ENCODE results near the gene PLPP1. TPM values are rescaled to one million over a fixed set of nuclear protein-coding genes. Genes with fewer than 3 reads are reported as not detected.

Gene PLPP1
- total RNA-seq, 2 experiments from 2014 or later = 2.9 to 3.0 TPM

GRCh38 chr5:55406292-55406691 lies 128.5 kb downstream of the PLPP1 start:
- H3K9me3 Mint-ChIP-seq = no peaks in the 10 kb centered on the region
- intact Hi-C loops (cut with DNase I, micrococcal nuclease) = loop anchor here in 1 of 2 experiments (2.0 kb wide), 1 partner anchor 285 kb away; no protein-coding TSS in a partner anchor
- H3K9me3 ChIP-seq (ENCODE audit: control insufficient read depth in 1 of 2, insufficient read depth in 1 of 2, low read length in 2 of 2) = no peaks in the 10 kb centered on the region
- H3K4me3 ChIP-seq (ENCODE audit: low read length) = no peak overlapping the region
- H3K4me3 Mint-ChIP-seq = no peak overlapping the region
- peaks cover 84% of the 10 kb centered on the region for H3K36me3 Mint-ChIP-seq (ENCODE audit: low read depth)
- DNase-seq = no peak
- ChIA-PET POLR2A (no interaction called here), CTCF (interaction anchor here (0.6 kb wide), 1 partner anchor 100 kb away, joined by 3 read pairs; no protein-coding TSS in a partner anchor)
- no peak overlapping the region for H3K27ac Mint-ChIP-seq
- no peaks in the 10 kb centered on the region for H3K27me3 ChIP-seq (ENCODE audit: control insufficient read depth in 1 of 2, insufficient read depth in 2 of 2, low read length in 2 of 2)
- H3K4me1 ChIP-seq (ENCODE audit: insufficient read depth, low read length) = no peaks in the 10 kb centered on the region
- no peak for ATAC-seq (ENCODE audit: poor library complexity)
- H3K4me1 Mint-ChIP-seq (ENCODE audit: low read depth) = no peaks in the 10 kb centered on the region
- no peak overlapping the region for H3K27ac ChIP-seq (ENCODE audit: low read depth in 1 of 2, low read length in 2 of 2)
- peaks cover 66% of the 10 kb centered on the region for H3K36me3 ChIP-seq (ENCODE audit: insufficient read depth, low read length)
- TF ChIP-seq CTCF (IDR thresholded peaks at IDR 0.05) = no peak
- no peaks in the 10 kb centered on the region for H3K27me3 Mint-ChIP-seq

DNA sequence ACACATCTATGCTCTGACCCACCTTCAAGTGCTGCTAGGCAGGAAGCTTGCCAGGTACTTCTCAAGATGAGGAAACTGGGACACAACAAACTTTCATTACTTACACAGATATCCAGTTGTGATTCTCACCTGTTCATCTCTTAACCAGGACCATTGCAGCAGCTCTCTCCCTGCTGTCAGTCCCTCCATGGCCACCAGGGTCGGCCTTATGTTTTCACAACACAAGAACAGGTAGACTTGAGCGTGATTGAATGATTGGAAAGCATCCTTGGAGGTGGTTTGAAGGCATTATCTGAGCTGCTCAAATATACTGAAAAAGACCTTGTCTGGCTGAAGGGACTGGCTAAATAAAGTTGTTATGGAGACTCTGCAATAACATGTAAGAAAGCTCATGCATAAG lies 132.6 kb downstream of the PLPP1 start:
- no peaks in the 10 kb centered on the region for H3K4me1 ChIP-seq (ENCODE audit: insufficient read depth, low read length)
- ChIA-PET POLR2A (no interaction called here), CTCF (no interaction called here)
- peaks cover 69% of the 10 kb centered on the region for H3K36me3 ChIP-seq (ENCODE audit: insufficient read depth, low read length)
- TF ChIP-seq CTCF (IDR thresholded peaks at IDR 0.05) = no peak
- Mint-ChIP-seq H3K27ac (no peak overlapping the region), H3K4me1 (ENCODE audit: low read depth) (no peaks in the 10 kb centered on the region), H3K27me3 (no peaks in the 10 kb centered on the region), H3K4me3 (no peak overlapping the region), H3K9me3 (no peaks in the 10 kb centered on the region), H3K36me3 (ENCODE audit: low read depth) (peaks cover 87% of the 10 kb centered on the region)
- DNase-seq = peak in 1 of 14 experiments; percentile 7
- no peak for ATAC-seq (ENCODE audit: poor library complexity)
- H3K4me3 ChIP-seq (ENCODE audit: low read length) = no peak overlapping the region
- intact Hi-C loops (cut with DNase I, micrococcal nuclease) = no loop called here
- no peak overlapping the region for H3K27ac ChIP-seq (ENCODE audit: low read depth in 1 of 2, low read length in 2 of 2)
- no peaks in the 10 kb centered on the region for H3K27me3 ChIP-seq (ENCODE audit: control insufficient read depth in 1 of 2, insufficient read depth in 2 of 2, low read length in 2 of 2)
- H3K9me3 ChIP-seq (ENCODE audit: control insufficient read depth in 1 of 2, insufficient read depth in 1 of 2, low read length in 2 of 2) = no peaks in the 10 kb centered on the region

DNA sequence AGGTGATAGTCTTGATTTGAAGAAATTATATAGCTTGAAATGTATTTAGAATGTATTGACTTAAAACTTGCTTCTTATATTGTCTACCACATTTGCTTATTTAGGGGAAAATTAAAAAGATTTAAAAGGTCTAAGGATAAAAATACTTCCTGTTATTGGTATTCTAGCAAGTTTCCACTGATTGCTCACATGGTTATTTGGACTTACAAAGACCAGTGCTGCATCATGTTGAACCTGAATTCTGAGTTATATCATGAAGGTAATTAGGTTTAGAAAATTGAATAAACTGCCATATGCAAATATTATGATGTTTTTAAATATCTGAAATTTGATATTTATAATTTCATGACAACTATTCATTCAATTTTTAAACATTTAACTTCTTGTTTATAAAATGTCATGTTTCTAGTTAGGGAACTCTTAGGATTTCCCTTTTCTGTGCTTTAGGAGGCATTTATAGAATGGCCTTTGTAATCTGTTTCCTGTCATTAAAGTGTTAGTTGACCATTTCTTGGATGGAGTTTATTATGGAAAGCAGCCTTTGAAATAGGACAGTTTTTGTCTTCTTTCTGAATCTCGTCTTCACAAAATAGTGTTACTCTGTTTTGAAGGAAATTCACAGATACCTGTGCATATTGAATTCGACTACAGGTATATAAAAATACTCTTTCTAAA lies 141.1 kb downstream of the PLPP1 start:
- no peak for ATAC-seq (ENCODE audit: poor library complexity)
- no peak for DNase-seq
- peaks cover 4 to 12% of the 10 kb centered on the region in 2 experiments for H3K9me3 ChIP-seq (ENCODE audit: control insufficient read depth in 1 of 2, insufficient read depth in 1 of 2, low read length in 2 of 2)
- no peak overlapping the region for H3K27ac ChIP-seq (ENCODE audit: low read depth in 1 of 2, low read length in 2 of 2)
- no peak overlapping the region for H3K4me3 ChIP-seq (ENCODE audit: low read length)
- Mint-ChIP-seq H3K4me3 (no peak overlapping the region), H3K36me3 (ENCODE audit: low read depth) (peaks cover 88% of the 10 kb centered on the region), H3K4me1 (ENCODE audit: low read depth) (no peaks in the 10 kb centered on the region), H3K9me3 (peaks cover 3% of the 10 kb centered on the region), H3K27me3 (no peaks in the 10 kb centered on the region), H3K27ac (no peak overlapping the region)
- peaks cover 67% of the 10 kb centered on the region for H3K36me3 ChIP-seq (ENCODE audit: insufficient read depth, low read length)
- no peaks in the 10 kb centered on the region for H3K4me1 ChIP-seq (ENCODE audit: insufficient read depth, low read length)
- CTCF ChIA-PET = no interaction called here
- no peaks in the 10 kb centered on the region for H3K27me3 ChIP-seq (ENCODE audit: control insufficient read depth in 1 of 2, insufficient read depth in 2 of 2, low read length in 2 of 2)
- POLR2A ChIA-PET = no interaction called here
- no peak for TF ChIP-seq CTCF (IDR thresholded peaks at IDR 0.05)
- intact Hi-C loops (cut with DNase I, micrococcal nuclease) = no loop called here
